Mucosa of descending colon (tissue), 3 donors: ENCODE measurements around the gene INPP4B. TPM values are rescaled to one million over a fixed set of nuclear protein-coding genes. Genes with fewer than 3 reads are reported as not detected.

ENCODE experiments used
- ATAC-seq: fragments of 200-7000 bp; cut with Tn5 transposase; one replicate; pipeline ENCODE4 v1.9.1; 2020; ENCODE audit warnings: mild to moderate bottlenecking, moderate library complexity
- DNase-seq, 3 donors: peaks; one replicate each; pipeline ENCODE4 v3.0.0-alpha.2; 2020
- H3K36me3 ChIP-seq: fragments of 200-600 bp; one replicate; pipeline ENCODE4 v1.8.0; 2021; ENCODE audit warnings: low read depth, mild to moderate bottlenecking
- H3K4me1 ChIP-seq: fragments of 200-600 bp; one replicate; pipeline ENCODE4 v1.8.0; 2021; ENCODE audit warnings: low read depth, mild to moderate bottlenecking
- H3K4me3 ChIP-seq: fragments of 200-600 bp; one replicate; pipeline ENCODE4 v1.8.0; 2021; ENCODE audit warnings: mild to moderate bottlenecking
- H3K9me3 ChIP-seq: fragments of 200-600 bp; one replicate; pipeline ENCODE4 v1.8.0; 2021; ENCODE audit warnings: mild to moderate bottlenecking
- CTCF ChIP-seq: fragments of 200-600 bp; IDR thresholded peaks from one replicate; pipeline ENCODE4 v1.8.0; 2022; ENCODE audit warnings: antibody characterized with exemption, mild to moderate bottlenecking
- intact Hi-C, 2 donors: fragments of 100-400 bp; cut with DNase I in 1 of 2; cut with micrococcal nuclease in 1 of 2; formaldehyde crosslinking; loops; one replicate each; pipeline versions ENCODE4 v1.11.0 to v1.11.1; 2022; cut with DNase I, micrococcal nuclease
- total RNA-seq, 3 donors: library from RNA; stranded (reverse); fragmentation: NEBNext Ultra II Directional in 2 of 3; extraction: Animal tissue kit (Norgen Biotek cat#: 25700) in 2 of 3; gene quantifications; one replicate each; pipeline versions ENCODE4 v1.2.1 to v1.2.4, GENCODE V29; 2021 to 2023
- donor health status: DM: no; HTN: no; CAD: no; lungs with moderate emphysema.
- donor health status: DM: no; HTN: no; CAD: no.
- donor health status: DM: no; HTN: yes; CAD: no.

The INPP4B gene
- total RNA-seq, 3 donors from 2014 or later, result 22.2 to 27.3 (median 24.1) TPM

GRCh38 chr4:142563682-142564291, 282.3 kb downstream of the INPP4B start:
- intact Hi-C loops, result no loop called here
- Histone ChIP-seq H3K4me3 (no peak overlapping the region), H3K9me3 (no peaks in the 10 kb centered on the region), H3K36me3 (no peaks in the 10 kb centered on the region), H3K4me1 (peaks cover 10% of the 10 kb centered on the region)
- DNase-seq (no peak), ATAC-seq (no peak)
- TF ChIP-seq CTCF, result no peak

- no peak overlapping the region for H3K4me3 ChIP-seq
- DNase-seq (no peak), ATAC-seq (no peak)
- no peak for TF ChIP-seq CTCF
- H3K4me1 ChIP-seq, result no peaks in the 10 kb centered on the region
- intact Hi-C loops, result no loop called here
- no peaks in the 10 kb centered on the region for H3K9me3 ChIP-seq
- H3K36me3 ChIP-seq, result no peaks in the 10 kb centered on the region
Observed at GRCh38 chr4:142559986-142560385, 286.1 kb downstream of the INPP4B start.

- ATAC-seq (no peak), DNase-seq (no peak)
- Histone ChIP-seq H3K36me3 (no peaks in the 10 kb centered on the region), H3K4me3 (no peak overlapping the region), H3K9me3 (no peaks in the 10 kb centered on the region), H3K4me1 (no peaks in the 10 kb centered on the region)
- TF ChIP-seq CTCF, result no peak
- intact Hi-C loops, result no loop called here
Observed at GRCh38 chr4:142558851-142559250, 287.2 kb downstream of the INPP4B start.

- no peaks in the 10 kb centered on the region for H3K36me3 ChIP-seq
- DNase-seq (no peak), ATAC-seq (no peak)
- no peaks in the 10 kb centered on the region for H3K9me3 ChIP-seq
- H3K4me3 ChIP-seq, result no peak overlapping the region
- intact Hi-C loops, result no loop called here
- H3K4me1 ChIP-seq, result no peaks in the 10 kb centered on the region
- no peak for TF ChIP-seq CTCF
Observed at GRCh38 chr4:142557239-142557801, 288.8 kb downstream of the INPP4B start.

- intact Hi-C loops, result no loop called here
- no peak for TF ChIP-seq CTCF
- H3K4me3 ChIP-seq, result no peak overlapping the region
- no peaks in the 10 kb centered on the region for H3K9me3 ChIP-seq
- DNase-seq (no peak), ATAC-seq (no peak)
- no peaks in the 10 kb centered on the region for H3K36me3 ChIP-seq
- no peaks in the 10 kb centered on the region for H3K4me1 ChIP-seq
Observed at GRCh38 chr4:142556570-142557238, 289.4 kb downstream of the INPP4B start.
